Central memory CD8-positive, alpha-beta T cell (primary cell): ENCODE measurements around the gene SUN1.

Experiments
- ATAC-seq: fragments of 150-1000 bp; cut with Tn5 transposase; replicated peaks from 2 replicates; pipeline ENCODE4 v1.10.0; 2022; ENCODE audit warnings: mild to moderate bottlenecking, moderate FRiP score, moderate number of reproducible peaks; ENCODE audit not compliant: poor library complexity, severe bottlenecking; ENCODE audit errors: extremely low read depth
- DNase-seq, 2 donors: peaks; one replicate each; pipeline ENCODE4 v3.0.0; 2021; ENCODE audit warnings: low spot score in 2 of 2
- H3K27ac Mint-ChIP-seq: one replicate; pipeline ENCODE4 v1.8.0; 2022; ENCODE audit warnings: low read depth, mild to moderate bottlenecking, moderate library complexity, mixed read lengths
- H3K27me3 Mint-ChIP-seq: one replicate; pipeline ENCODE4 v1.8.0; 2022; ENCODE audit warnings: mixed read lengths
- H3K36me3 Mint-ChIP-seq: one replicate; pipeline ENCODE4 v1.8.0; 2022; ENCODE audit warnings: mild to moderate bottlenecking, moderate library complexity, mixed read lengths; ENCODE audit not compliant: insufficient read depth
- H3K4me1 Mint-ChIP-seq: one replicate; pipeline ENCODE4 v1.8.0; 2022; ENCODE audit warnings: mixed read lengths
- H3K4me3 Mint-ChIP-seq: one replicate; pipeline ENCODE4 v1.8.0; 2022; ENCODE audit warnings: mild to moderate bottlenecking, moderate library complexity, mixed read lengths
- H3K9me3 Mint-ChIP-seq: one replicate; pipeline ENCODE4 v1.8.0; 2022; ENCODE audit warnings: mixed read lengths

The SUN1 gene, protein sequence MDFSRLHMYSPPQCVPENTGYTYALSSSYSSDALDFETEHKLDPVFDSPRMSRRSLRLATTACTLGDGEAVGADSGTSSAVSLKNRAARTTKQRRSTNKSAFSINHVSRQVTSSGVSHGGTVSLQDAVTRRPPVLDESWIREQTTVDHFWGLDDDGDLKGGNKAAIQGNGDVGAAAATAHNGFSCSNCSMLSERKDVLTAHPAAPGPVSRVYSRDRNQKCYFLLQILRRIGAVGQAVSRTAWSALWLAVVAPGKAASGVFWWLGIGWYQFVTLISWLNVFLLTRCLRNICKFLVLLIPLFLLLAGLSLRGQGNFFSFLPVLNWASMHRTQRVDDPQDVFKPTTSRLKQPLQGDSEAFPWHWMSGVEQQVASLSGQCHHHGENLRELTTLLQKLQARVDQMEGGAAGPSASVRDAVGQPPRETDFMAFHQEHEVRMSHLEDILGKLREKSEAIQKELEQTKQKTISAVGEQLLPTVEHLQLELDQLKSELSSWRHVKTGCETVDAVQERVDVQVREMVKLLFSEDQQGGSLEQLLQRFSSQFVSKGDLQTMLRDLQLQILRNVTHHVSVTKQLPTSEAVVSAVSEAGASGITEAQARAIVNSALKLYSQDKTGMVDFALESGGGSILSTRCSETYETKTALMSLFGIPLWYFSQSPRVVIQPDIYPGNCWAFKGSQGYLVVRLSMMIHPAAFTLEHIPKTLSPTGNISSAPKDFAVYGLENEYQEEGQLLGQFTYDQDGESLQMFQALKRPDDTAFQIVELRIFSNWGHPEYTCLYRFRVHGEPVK

DNA sequence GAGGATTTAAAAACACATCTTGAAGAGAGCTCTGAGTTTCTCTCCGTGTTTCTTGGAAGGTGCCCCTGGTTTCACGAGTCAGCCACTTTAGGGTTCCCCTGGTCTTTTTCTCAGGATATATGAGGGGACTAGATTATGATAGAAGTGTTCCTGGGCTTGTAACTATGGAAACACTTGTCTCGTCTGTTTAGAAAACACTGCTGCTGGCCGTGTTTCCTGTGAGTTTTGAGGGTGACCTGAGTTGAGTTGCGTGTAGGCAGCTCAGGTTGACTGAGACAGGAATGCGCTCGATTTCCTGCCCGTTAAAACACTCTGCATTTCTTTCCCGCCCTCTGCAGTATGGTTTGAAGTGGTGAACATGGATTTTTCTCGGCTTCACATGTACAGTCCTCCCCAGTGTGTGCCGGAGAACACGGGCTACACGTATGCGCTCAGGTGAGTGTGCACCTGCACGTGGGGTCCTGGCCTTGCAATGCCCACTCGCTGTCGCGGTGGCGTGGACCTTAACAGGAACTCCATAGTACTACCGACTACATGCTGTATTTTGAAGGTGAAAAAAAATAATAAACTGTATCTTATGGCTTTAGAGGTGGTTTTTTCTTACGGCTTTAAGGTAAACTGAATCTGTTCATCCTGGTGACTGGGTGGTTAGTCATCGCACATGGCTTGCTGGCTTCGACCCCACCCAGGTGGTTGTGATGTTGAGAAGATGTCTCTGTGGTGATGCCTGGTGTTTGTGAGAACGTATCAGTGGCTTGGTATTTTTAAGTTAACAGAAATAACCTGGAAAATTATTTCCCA lies at the start of gene SUN1:
Gene SUN1 (plus strand): TSS at position 310 of the 801 bp plus-strand sequence. CDS start 49 bp downstream, at position 359.
- Mint-ChIP-seq H3K9me3 (no peaks in the 10 kb centered on the region), H3K27ac (peak within 1 kb of the TSS; percentile 70), H3K4me1 (peaks cover 41% of the 10 kb centered on the region), H3K36me3 (peaks cover 21% of the 10 kb centered on the region), H3K4me3 (peak within 1 kb of the TSS; percentile 57), H3K27me3 (no peaks in the 10 kb centered on the region)
- DNase-seq (peak; percentile 26 to 47), ATAC-seq (peak; percentile 89)

DNA sequence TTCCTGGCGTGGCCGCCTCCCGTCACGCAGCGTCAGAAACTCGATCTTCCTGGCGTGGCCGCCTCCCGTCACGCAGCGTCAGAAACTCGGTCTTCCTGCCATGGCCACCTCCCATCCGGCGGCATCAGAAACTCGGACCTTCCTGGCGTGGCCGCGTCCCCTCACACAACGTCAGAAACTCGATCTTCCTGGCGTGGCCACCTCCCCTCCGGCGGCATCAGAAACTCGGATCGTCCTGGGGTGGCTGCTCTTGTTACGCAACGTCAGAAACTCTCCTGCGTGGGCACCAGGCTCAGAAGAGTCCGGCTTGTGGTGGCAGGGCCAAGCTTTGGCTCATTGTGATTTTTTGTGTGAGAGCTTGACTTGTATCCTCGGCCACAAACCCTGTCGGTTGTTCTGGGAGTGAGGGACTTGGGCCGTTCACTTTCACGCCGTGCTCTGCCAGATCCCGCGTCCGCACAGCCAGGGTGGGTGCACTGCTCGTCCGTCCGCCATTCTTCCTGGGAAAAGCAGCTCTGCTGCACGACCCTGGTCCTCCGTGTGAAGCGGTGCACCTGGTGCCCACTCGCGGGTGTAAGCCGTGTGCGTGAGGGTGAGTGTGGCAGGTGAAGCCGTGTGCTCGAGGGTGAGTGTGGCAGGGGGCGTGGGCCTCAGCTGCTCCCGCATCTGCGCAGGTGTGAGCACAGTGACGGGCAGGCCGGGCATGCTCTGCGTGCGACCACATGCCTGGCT lies 49.4 kb upstream of the SUN1 start:
- DNase-seq = no peak
- H3K27me3 Mint-ChIP-seq = no peaks in the 10 kb centered on the region
- no peak overlapping the region for H3K27ac Mint-ChIP-seq
- peaks cover 7% of the 10 kb centered on the region for H3K36me3 Mint-ChIP-seq
- H3K4me3 Mint-ChIP-seq = no peak overlapping the region
- no peaks in the 10 kb centered on the region for H3K4me1 Mint-ChIP-seq
- no peak for ATAC-seq
- H3K9me3 Mint-ChIP-seq = no peaks in the 10 kb centered on the region

DNA sequence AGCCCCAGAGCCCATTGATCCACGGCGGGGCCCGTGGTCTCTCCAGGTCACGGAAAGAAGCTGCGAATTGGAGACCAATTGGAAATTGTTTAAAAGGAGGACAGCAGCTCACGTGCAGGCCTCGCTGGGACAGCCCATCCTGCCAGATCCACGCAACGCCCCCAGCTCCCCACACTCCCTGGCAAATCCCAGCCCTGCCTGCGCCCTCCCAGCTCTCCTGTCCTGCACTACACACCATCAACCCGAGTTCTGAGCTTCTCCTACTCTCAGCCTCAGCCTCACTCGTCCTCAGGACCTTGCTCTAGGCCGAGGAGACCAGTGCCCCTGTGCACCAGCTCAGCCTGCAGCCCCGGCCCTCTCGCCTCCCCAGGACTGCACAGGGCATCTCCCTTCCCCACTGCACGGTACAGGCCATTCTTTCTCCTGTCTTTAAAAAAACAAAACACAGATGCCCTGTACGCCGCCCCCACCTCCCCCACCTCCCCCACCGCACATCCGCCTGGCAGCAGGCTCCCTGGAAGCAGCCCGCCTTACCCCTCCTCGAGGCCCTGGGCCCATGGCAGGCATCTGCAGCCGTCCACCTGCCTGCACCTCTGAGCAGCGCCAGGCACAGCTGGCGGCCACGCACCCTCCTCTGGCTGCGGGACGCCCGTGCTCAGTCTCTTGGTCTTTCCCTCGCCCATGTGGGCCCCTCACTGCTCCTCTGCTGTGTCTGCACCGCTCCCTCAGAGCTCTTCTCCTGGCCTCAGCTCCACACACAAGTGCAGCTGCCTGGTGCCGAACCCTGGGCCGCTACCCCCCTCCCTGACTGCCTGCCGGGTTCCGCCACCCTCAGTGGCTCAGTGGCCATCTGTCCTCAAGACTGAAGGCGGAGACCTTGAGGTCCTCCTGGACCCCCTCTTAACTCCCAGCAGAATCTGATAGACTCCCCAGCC lies 48.5 kb upstream of the SUN1 start:
- no peaks in the 10 kb centered on the region for H3K27me3 Mint-ChIP-seq
- H3K27ac Mint-ChIP-seq = no peak overlapping the region
- no peaks in the 10 kb centered on the region for H3K9me3 Mint-ChIP-seq
- no peak overlapping the region for H3K4me3 Mint-ChIP-seq
- H3K4me1 Mint-ChIP-seq = no peaks in the 10 kb centered on the region
- peaks cover 7% of the 10 kb centered on the region for H3K36me3 Mint-ChIP-seq
- no peak for DNase-seq
- no peak for ATAC-seq

DNA sequence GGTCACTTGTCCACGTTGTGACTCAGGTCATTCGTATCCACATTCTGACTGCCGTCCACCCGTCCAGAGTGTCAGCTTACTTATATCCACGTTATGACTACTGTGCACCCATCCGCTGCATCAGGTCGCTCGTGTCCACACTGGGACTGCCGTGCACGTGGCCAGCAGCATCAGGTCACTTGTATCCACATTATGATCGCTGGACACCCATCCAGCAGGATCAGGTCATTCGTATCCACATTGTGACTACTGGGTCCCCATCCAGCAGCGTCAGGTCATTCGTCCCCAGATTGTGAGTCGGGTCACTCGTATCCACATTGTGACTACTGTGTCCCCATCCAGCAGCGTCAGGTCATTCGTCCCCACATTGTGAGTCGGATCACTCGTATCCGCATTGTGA lies 47.3 kb upstream of the SUN1 start:
- H3K36me3 Mint-ChIP-seq = peaks cover 7% of the 10 kb centered on the region
- H3K4me3 Mint-ChIP-seq = no peak overlapping the region
- no peak for ATAC-seq

DNA sequence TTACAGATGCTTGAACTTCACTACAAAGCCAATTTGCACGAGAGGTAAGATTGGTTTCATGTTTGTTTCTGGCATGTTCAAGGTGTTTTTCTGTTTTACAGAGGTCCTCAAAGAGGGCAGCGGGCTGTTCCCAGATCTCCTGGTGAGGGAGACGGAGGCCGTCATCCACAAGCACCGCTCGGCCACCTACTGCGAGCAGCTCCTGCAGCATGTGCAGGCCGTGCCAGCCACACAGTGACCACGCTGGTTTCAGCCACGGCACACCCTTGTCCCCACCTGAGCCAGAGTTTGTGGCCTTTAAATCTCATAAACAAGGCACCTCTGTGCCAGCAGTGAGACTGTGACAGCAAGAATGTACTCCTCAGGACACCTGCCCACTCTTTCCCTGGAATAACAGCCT lies 46.9 kb upstream of the SUN1 start:
- no peak for DNase-seq
- H3K4me3 Mint-ChIP-seq = no peak overlapping the region
- no peak overlapping the region for H3K27ac Mint-ChIP-seq
- H3K9me3 Mint-ChIP-seq = no peaks in the 10 kb centered on the region
- H3K4me1 Mint-ChIP-seq = no peaks in the 10 kb centered on the region
- H3K27me3 Mint-ChIP-seq = no peaks in the 10 kb centered on the region
- H3K36me3 Mint-ChIP-seq = peaks cover 7% of the 10 kb centered on the region
- no peak for ATAC-seq

More for the DNA sequence above, 47.3 kb upstream of the SUN1 start:
- H3K4me1 Mint-ChIP-seq = no peaks in the 10 kb centered on the region
- H3K27me3 Mint-ChIP-seq = no peaks in the 10 kb centered on the region
- no peaks in the 10 kb centered on the region for H3K9me3 Mint-ChIP-seq
- H3K27ac Mint-ChIP-seq = no peak overlapping the region
- no peak for DNase-seq

DNA sequence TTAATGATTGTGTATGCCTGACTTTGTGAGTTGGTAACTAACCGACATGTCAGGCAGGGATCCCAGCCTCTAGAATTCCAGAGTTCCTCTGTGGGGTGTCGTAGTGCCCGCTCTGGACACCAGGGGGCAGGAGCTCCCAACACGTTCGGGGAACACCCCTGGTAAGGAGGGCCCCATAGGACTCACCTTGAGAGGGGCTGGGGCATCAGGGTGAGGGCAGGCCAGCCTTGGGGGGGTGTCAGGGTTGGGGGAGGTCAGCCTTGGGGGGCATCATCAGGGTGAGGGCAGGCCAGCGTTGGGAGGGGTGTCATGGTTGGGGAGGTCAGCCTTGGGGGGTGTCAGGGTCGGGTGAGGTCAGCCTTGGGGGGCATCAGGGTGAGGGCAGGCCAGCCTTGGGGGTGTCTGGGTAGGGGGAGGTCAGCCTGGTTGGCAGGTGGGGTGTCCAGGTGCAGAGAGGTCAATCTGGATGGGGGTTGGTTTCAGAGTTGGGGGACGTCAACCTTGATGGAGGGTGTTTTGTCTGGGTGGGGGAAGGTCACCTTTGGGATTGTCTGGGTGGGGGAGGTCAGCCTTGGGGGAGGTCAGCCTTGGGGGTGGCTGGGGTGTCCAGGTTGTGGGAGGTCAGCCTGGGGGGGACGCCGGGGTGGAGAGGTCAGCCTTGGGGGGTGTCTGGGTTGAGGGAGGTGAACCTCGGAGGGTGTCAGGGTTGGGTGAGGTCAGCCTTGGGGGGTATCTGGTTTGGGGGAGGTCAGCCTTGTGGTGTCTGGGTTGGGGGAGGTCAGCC lies 45.6 kb upstream of the SUN1 start:
- H3K4me1 Mint-ChIP-seq = no peaks in the 10 kb centered on the region
- H3K27ac Mint-ChIP-seq = no peak overlapping the region
- H3K27me3 Mint-ChIP-seq = no peaks in the 10 kb centered on the region
- DNase-seq = peak; percentile 52 to 62
- H3K9me3 Mint-ChIP-seq = no peaks in the 10 kb centered on the region
- H3K36me3 Mint-ChIP-seq = peaks cover 3% of the 10 kb centered on the region
- H3K4me3 Mint-ChIP-seq = no peak overlapping the region
- peak; percentile 28 for ATAC-seq

DNA sequence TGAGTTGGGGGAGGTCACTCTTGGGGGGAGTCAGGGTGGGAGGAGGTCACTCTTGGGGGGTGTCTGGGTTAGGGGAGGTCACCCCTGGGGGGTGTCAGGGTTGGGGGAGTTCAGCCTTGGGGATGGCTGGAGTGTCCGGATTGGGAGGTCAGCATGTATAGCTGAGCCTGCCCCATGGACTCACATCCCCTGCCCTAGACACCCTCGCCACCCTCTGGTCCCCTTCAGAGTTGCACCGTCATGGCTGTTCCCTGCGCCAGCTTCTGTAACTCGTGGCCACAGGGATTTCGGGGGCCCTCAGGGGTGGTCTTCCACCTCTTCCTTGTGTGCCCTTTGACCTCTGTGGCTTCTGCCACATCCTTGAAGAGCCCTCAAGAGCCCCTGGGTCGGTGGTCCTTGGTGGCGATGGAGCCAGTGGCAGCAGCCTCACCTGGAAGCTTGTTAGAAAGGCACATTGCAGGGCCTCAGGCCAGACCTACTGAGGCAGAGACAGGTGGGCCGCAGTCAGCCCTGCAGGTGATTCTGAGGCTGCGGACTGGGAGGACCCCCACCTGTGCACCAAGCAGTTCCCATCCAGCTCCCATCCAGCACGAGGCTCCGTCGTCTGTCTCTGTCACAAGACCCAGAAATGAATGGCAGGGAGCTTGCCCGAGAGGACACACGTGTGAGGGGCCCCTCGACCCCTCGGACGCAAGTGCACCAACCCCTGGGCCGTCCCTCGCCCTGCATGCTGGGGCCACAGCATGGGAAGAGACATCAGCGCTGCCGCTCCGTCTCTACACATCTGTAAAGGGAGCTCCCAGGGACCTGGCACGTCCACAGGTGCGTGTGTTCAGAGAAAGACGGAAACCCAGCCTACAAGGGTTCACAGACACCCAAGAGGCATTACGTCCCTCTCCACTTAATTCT lies 44.7 kb upstream of the SUN1 start:
- no peaks in the 10 kb centered on the region for H3K27me3 Mint-ChIP-seq
- peaks cover 2% of the 10 kb centered on the region for H3K36me3 Mint-ChIP-seq
- no peak for ATAC-seq

DNA sequence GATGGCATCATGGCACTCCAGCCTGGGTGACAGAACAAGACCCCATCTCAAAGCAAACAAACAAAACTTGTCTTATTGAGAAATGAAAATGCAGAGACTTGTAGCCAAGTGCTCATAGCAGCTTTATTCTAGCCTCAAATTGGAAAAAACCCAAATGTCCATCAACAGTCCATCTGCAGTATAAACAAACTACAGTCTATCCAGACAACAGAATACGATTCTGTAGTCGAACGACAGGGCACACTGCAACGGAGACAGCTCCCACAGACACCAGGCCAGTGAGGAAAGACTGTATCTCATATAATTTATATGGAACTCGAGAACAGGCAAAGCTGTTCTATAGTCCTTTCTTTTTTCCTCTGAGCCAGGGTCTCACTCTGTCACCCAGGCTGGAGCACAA lies 40.8 kb upstream of the SUN1 start:
- DNase-seq (no peak), ATAC-seq (no peak)
- H3K4me1 Mint-ChIP-seq = no peaks in the 10 kb centered on the region
- H3K27me3 Mint-ChIP-seq = no peaks in the 10 kb centered on the region
- H3K9me3 Mint-ChIP-seq = no peaks in the 10 kb centered on the region
- no peaks in the 10 kb centered on the region for H3K36me3 Mint-ChIP-seq
- H3K27ac Mint-ChIP-seq = no peak overlapping the region
- H3K4me3 Mint-ChIP-seq = no peak overlapping the region

More for the DNA sequence above, 44.7 kb upstream of the SUN1 start:
- no peak for DNase-seq
- Mint-ChIP-seq H3K27ac (no peak overlapping the region), H3K9me3 (no peaks in the 10 kb centered on the region), H3K4me3 (no peak overlapping the region), H3K4me1 (no peaks in the 10 kb centered on the region)

DNA sequence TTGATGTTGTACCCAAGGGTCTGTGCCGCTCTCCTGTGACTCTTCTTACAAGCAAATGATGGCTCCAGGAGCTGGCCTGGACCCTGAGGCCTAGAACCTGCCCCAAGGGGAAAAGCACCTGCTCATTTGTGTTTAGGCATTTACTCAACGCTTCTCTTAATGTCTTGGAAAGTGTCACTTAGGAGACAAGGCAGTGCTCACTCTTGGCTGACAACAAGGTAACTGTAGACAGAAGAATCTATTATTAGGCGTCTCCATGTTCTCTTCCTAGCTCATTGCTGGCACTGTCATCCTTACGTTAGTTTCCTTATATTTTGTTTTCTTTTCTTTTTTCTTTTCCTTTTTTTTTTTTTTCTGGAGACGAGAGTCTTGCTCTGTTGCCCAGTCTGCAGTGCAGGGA lies 38.1 kb upstream of the SUN1 start:
- Mint-ChIP-seq H3K27ac (no peak overlapping the region), H3K36me3 (no peaks in the 10 kb centered on the region), H3K4me1 (no peaks in the 10 kb centered on the region), H3K9me3 (no peaks in the 10 kb centered on the region), H3K27me3 (no peaks in the 10 kb centered on the region), H3K4me3 (no peak overlapping the region)
- ATAC-seq (no peak), DNase-seq (no peak)

DNA sequence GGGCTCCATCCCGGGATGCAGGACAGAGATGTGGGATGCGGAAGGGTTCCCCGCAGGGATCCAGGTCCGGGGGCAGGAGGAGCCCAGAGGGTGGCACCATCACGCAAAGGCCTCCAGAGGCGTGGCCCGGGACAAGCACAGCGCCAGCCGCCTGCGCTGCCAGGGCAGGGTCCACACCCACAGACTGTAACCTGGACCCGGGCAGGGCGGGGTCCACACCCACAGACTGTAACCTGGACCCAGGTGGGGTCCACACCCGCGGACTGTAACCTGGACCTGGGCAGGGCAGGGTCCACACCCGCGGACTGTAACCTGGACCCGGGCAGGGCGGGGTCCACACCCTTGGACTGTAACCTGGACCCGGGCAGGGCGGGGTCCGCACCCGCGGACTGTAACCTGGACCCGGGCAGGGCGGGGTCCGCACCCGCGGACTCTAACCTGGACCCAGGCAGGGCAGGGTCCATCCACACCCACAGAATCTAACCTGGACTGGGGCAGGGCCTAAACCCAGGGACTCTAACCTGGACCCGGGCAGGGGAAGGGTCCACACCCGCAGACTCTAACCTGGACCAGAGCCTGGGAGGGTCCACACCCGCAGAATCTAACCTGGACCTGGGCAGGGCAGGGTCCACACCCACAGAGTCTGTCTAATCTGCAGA lies 37.5 kb upstream of the SUN1 start:
- no peak for DNase-seq
- H3K9me3 Mint-ChIP-seq = no peaks in the 10 kb centered on the region
- no peaks in the 10 kb centered on the region for H3K4me1 Mint-ChIP-seq
- no peak overlapping the region for H3K4me3 Mint-ChIP-seq
- no peaks in the 10 kb centered on the region for H3K27me3 Mint-ChIP-seq
- H3K27ac Mint-ChIP-seq = no peak overlapping the region
- no peaks in the 10 kb centered on the region for H3K36me3 Mint-ChIP-seq
- no peak for ATAC-seq
